Mesendoderm (in vitro differentiated cells): ENCODE results near the gene LRRC36.
"Not testable (repeated sequence)": the region's sequence is repeated elsewhere in the genome, so short reads cannot be mapped to it uniquely, and the experiment has no call there.

Source experiments
- DNase-seq: peaks from one replicate; pipeline ENCODE4 v3.0.0; 2013
- H2AK5ac ChIP-seq: 2 replicates; pipeline ENCODE4 v1.6.1; 2013; ENCODE audit warnings: low read length, inconsistent platforms
- H2BK120ac ChIP-seq: 2 replicates; pipeline ENCODE4 v1.6.1; 2013; ENCODE audit warnings: low read depth, mild to moderate bottlenecking, low read length, moderate library complexity, mixed read lengths
- H2BK15ac ChIP-seq: replicated peaks from 2 replicates; pipeline ENCODE4 v1.6.1; 2013; ENCODE audit warnings: low read depth, mild to moderate bottlenecking, moderate library complexity
- H2BK5ac ChIP-seq: 2 replicates; pipeline ENCODE4 v1.6.1; 2013; ENCODE audit warnings: low read length, inconsistent platforms
- H3K18ac ChIP-seq: 2 replicates; pipeline ENCODE4 v1.6.1; 2013; ENCODE audit warnings: mild to moderate bottlenecking, low read length, mixed read lengths
- H3K23ac ChIP-seq: one replicate; pipeline ENCODE4 v1.6.1; 2013; ENCODE audit warnings: low read length
- H3K27ac ChIP-seq: 2 replicates; pipeline ENCODE4 v1.5.1; 2013; ENCODE audit warnings: low read depth, mild to moderate bottlenecking, inconsistent platforms, low read length, moderate library complexity
- H3K27me3 ChIP-seq: 2 replicates; pipeline ENCODE4 v1.6.1; 2013; ENCODE audit warnings: low read length, control low read depth, mild to moderate bottlenecking, inconsistent platforms; ENCODE audit not compliant: insufficient read depth, poor library complexity
- H3K36me3 ChIP-seq: 2 replicates; pipeline ENCODE4 v1.6.1; 2013; ENCODE audit warnings: low read length, inconsistent platforms; ENCODE audit not compliant: control insufficient read depth, insufficient read depth
- H3K4ac ChIP-seq: one replicate; pipeline ENCODE4 v1.6.1; 2013; ENCODE audit warnings: low read depth, mild to moderate bottlenecking, low read length, moderate library complexity
- H3K4me1 ChIP-seq: 2 replicates; pipeline ENCODE4 v1.6.1; 2013; ENCODE audit warnings: low read depth, low read length, inconsistent platforms; ENCODE audit not compliant: control insufficient read depth
- H3K4me2 ChIP-seq: 2 replicates; pipeline ENCODE4 v1.6.1; 2013; ENCODE audit warnings: low read length
- H3K4me3 ChIP-seq: 2 replicates; pipeline ENCODE4 v1.5.1; 2013; ENCODE audit warnings: mild to moderate bottlenecking, low read length
- H3K56ac ChIP-seq: one replicate; pipeline ENCODE4 v1.6.1; 2013; ENCODE audit warnings: low read length
- H3K79me1 ChIP-seq: 2 replicates; pipeline ENCODE4 v1.6.1; 2013; ENCODE audit warnings: low read length, inconsistent platforms
- H3K79me2 ChIP-seq: 2 replicates; pipeline ENCODE4 v1.6.1; 2013; ENCODE audit warnings: mild to moderate bottlenecking, low read length; ENCODE audit not compliant: control insufficient read depth, insufficient read depth
- H3K9ac ChIP-seq: 2 replicates; pipeline ENCODE4 v1.6.1; 2013; ENCODE audit warnings: low read length, inconsistent platforms
- H4K5ac ChIP-seq: one replicate; pipeline ENCODE4 v1.6.1; 2013; ENCODE audit warnings: low read length
- H4K8ac ChIP-seq: one replicate; pipeline ENCODE4 v1.6.1; 2013; ENCODE audit warnings: low read depth, mild to moderate bottlenecking, control low read depth, low read length, moderate library complexity
- whole genome bisulfite sequencing: extraction: QIAGEN DNeasy Blood & Tissue Kit; methylation state at CpG from one replicate; pipeline ENCODE4 v1.1.7; 2013; ENCODE audit warnings: low lambda C conversion rate, missing lambda C conversion rate; ENCODE audit not compliant: insufficient coverage; ENCODE audit errors: extremely low coverage; 5-methylcytosine and 5-hydroxymethylcytosine counted together

LRRC36 gene

GRCh38 chr16:67346341-67346740 is 19.7 kb downstream of the LRRC36 start:
- no CpG with 5 or more reads among the region's 3 CpGs for WGBS
- Histone ChIP-seq H3K23ac (no peak overlapping the region), H2BK15ac (no peak overlapping the region), H3K4ac (no peak overlapping the region), H3K56ac (no peak overlapping the region), H3K36me3 (no peaks in the 10 kb centered on the region), H2BK5ac (no peak overlapping the region), H3K18ac (no peak overlapping the region), H3K4me2 (no peak overlapping the region), H3K9ac (no peak overlapping the region), H4K5ac (no peak overlapping the region), H3K4me1 (no peaks in the 10 kb centered on the region), H3K27ac (no peak overlapping the region), H4K8ac (no peak overlapping the region), H3K79me2 (no peaks in the 10 kb centered on the region), H3K27me3 (no peaks in the 10 kb centered on the region), H2BK120ac (no peak overlapping the region), H2AK5ac (no peak overlapping the region), H3K4me3 (no peak overlapping the region), H3K79me1 (no peaks in the 10 kb centered on the region)
- no peak for DNase-seq

DNA sequence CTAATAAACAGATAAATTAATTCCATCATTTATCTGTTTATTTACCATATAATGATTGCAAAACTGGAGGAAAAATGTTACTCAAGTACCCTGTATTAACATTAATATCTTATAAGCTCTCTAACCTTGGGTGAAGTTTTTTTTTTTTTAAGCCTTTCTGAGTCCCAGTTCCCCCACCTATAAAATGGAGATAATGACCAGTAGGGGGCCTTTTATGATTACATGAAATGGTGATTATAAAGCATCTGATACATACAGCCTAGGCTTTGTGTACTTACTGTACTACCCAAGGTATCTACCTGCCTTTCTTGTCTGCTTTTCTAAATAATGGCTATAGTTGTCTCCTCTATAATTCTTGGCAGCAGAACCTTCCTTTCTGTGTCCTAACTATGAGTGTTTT is 22.6 kb downstream of the LRRC36 start:
- Histone ChIP-seq H3K23ac (no peak overlapping the region), H2BK120ac (no peak overlapping the region), H3K79me1 (no peaks in the 10 kb centered on the region), H3K9ac (no peak overlapping the region), H3K36me3 (no peaks in the 10 kb centered on the region), H3K4ac (no peak overlapping the region), H3K4me2 (no peak overlapping the region), H3K56ac (no peak overlapping the region), H4K8ac (no peak overlapping the region), H2AK5ac (no peak overlapping the region), H3K4me1 (no peaks in the 10 kb centered on the region), H3K27ac (no peak overlapping the region), H3K27me3 (no peaks in the 10 kb centered on the region), H4K5ac (no peak overlapping the region), H3K79me2 (no peaks in the 10 kb centered on the region), H2BK15ac (no peak overlapping the region), H3K4me3 (no peak overlapping the region), H2BK5ac (no peak overlapping the region), H3K18ac (no peak overlapping the region)
- DNase-seq = no peak

DNA sequence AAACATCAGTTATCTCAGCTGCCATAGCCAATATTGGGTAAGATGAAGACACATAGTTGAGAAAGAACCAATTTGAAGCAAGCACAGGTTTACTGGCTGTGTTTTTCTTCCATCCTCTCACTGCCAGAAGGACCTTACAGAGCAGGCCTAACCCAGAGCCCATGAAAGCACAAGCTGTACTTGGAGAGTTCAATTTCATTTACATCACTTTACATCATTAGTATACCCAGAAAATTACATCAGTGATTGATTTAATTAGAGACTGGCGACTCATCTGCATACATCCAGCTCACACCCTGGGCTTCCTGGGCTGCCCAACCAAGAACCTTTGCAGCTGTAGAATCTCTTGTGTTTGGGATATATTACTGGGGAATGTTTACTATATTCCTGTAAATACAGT is 23.7 kb downstream of the LRRC36 start:
- no peak overlapping the region for H3K4me2 ChIP-seq
- no peak overlapping the region for H3K56ac ChIP-seq
- no peak overlapping the region for H4K8ac ChIP-seq
- no peaks in the 10 kb centered on the region for H3K79me1 ChIP-seq
- H3K79me2 ChIP-seq = no peaks in the 10 kb centered on the region
- no peaks in the 10 kb centered on the region for H3K36me3 ChIP-seq
- no peak overlapping the region for H2AK5ac ChIP-seq
- H3K4me1 ChIP-seq = no peaks in the 10 kb centered on the region
- no peak overlapping the region for H4K5ac ChIP-seq
- H3K27me3 ChIP-seq = no peaks in the 10 kb centered on the region
- H3K23ac ChIP-seq = no peak overlapping the region
- H3K4me3 ChIP-seq = no peak overlapping the region
- no peak overlapping the region for H2BK5ac ChIP-seq
- H3K4ac ChIP-seq = no peak overlapping the region
- no peak overlapping the region for H2BK15ac ChIP-seq
- H3K18ac ChIP-seq = no peak overlapping the region
- no peak overlapping the region for H2BK120ac ChIP-seq
- WGBS = no CpG with 5 or more reads among the region's 1 CpG
- no peak overlapping the region for H3K9ac ChIP-seq
- no peak for DNase-seq
- no peak overlapping the region for H3K27ac ChIP-seq

GRCh38 chr16:67352463-67352862 is 25.8 kb downstream of the LRRC36 start:
- H3K4ac ChIP-seq, H3K23ac ChIP-seq, H2BK15ac ChIP-seq, H4K8ac ChIP-seq, H2BK5ac ChIP-seq, H2AK5ac ChIP-seq, H4K5ac ChIP-seq, H2BK120ac ChIP-seq, H3K27ac ChIP-seq, H3K27me3 ChIP-seq, H3K4me3 ChIP-seq, H3K36me3 ChIP-seq, H3K18ac ChIP-seq, H3K79me1 ChIP-seq, H3K4me1 ChIP-seq, H3K9ac ChIP-seq, H3K56ac ChIP-seq, H3K4me2 ChIP-seq, DNase-seq, H3K79me2 ChIP-seq: not testable (repeated sequence)
- no CpG with 5 or more reads among the region's 3 CpGs for WGBS

DNA sequence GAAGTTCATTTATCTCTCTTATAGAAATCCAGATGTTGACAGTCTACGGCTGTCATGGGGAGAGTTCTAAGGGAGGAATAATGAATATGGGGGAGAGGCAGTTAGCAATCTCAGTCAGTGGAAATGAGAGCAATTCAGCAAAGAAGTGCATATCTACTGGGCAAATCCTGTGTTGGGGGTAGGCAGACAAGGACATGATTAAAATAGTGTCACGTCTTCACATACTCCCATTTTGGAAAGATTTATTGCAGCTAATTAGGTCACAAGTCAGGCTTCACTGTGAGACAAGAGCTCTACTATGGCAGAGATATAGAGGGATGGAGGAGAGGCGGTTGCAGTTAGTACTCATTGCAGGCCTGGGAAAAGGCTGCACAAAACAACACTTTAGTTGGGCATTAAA is 29.8 kb downstream of the LRRC36 start:
- H3K79me2 ChIP-seq = no peaks in the 10 kb centered on the region
- DNase-seq = no peak
- H3K23ac ChIP-seq = no peak overlapping the region
- whole genome bisulfite sequencing = no CpG with 5 or more reads among the region's 3 CpGs
- no peak overlapping the region for H3K56ac ChIP-seq
- H3K4me1 ChIP-seq = peaks cover 2% of the 10 kb centered on the region
- no peak overlapping the region for H3K4me2 ChIP-seq
- no peak overlapping the region for H3K9ac ChIP-seq
- no peak overlapping the region for H3K27ac ChIP-seq
- no peak overlapping the region for H4K8ac ChIP-seq
- no peak overlapping the region for H3K4ac ChIP-seq
- H3K27me3 ChIP-seq = no peaks in the 10 kb centered on the region
- no peak overlapping the region for H2BK15ac ChIP-seq
- no peak overlapping the region for H4K5ac ChIP-seq
- H3K36me3 ChIP-seq = no peaks in the 10 kb centered on the region
- no peak overlapping the region for H2BK5ac ChIP-seq
- H3K4me3 ChIP-seq = no peak overlapping the region
- no peak overlapping the region for H3K18ac ChIP-seq
- H2AK5ac ChIP-seq = no peak overlapping the region
- no peak overlapping the region for H2BK120ac ChIP-seq
- H3K79me1 ChIP-seq = no peaks in the 10 kb centered on the region

DNA sequence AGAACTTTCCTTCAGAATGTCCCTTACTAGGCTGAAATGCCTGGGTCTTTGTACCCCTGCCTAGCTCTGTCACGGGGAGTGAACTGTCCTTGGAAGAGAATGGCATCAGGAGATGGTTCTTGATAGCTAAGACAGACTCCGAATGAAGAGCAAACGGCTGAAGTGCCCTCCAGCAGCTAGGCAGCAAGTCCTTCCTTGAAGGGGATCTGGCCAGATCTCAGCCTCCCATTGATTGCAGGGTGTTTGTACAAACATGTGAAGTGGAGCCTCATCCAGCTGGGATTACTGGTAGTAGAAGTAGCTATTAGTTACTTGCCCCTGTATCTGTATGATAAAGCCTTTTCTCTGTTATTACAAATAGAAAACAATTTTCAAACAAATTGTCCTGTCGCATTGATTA is 30.9 kb downstream of the LRRC36 start:
- H2BK5ac ChIP-seq = no peak overlapping the region
- H3K4ac ChIP-seq = no peak overlapping the region
- no peaks in the 10 kb centered on the region for H3K27me3 ChIP-seq
- no peak overlapping the region for H3K4me3 ChIP-seq
- H3K36me3 ChIP-seq = no peaks in the 10 kb centered on the region
- no peak overlapping the region for H3K9ac ChIP-seq
- no peaks in the 10 kb centered on the region for H3K79me1 ChIP-seq
- no peak overlapping the region for H2AK5ac ChIP-seq
- no peak overlapping the region for H2BK120ac ChIP-seq
- no peaks in the 10 kb centered on the region for H3K79me2 ChIP-seq
- no peak overlapping the region for H3K18ac ChIP-seq
- H3K27ac ChIP-seq = no peak overlapping the region
- no peak overlapping the region for H4K8ac ChIP-seq
- no peak overlapping the region for H3K23ac ChIP-seq
- H2BK15ac ChIP-seq = no peak overlapping the region
- H3K56ac ChIP-seq = no peak overlapping the region
- no CpG with 5 or more reads among the region's 4 CpGs for WGBS
- H3K4me1 ChIP-seq = peaks cover 2% of the 10 kb centered on the region
- DNase-seq = no peak
- H3K4me2 ChIP-seq = no peak overlapping the region
- no peak overlapping the region for H4K5ac ChIP-seq
